Measurements from ENCODE around the gene LPCAT2.

- TF ChIP-seq POLR2AphosphoS5 (IDR thresholded peaks at IDR 0.05) = no peak
- TF ChIP-seq EZH2 (IDR thresholded peaks at IDR 0.05; ENCODE audit: borderline replicate concordance, insufficient read depth, low read length, poor library complexity, severe bottlenecking) = no peak
- TF ChIP-seq, protein P1, sequence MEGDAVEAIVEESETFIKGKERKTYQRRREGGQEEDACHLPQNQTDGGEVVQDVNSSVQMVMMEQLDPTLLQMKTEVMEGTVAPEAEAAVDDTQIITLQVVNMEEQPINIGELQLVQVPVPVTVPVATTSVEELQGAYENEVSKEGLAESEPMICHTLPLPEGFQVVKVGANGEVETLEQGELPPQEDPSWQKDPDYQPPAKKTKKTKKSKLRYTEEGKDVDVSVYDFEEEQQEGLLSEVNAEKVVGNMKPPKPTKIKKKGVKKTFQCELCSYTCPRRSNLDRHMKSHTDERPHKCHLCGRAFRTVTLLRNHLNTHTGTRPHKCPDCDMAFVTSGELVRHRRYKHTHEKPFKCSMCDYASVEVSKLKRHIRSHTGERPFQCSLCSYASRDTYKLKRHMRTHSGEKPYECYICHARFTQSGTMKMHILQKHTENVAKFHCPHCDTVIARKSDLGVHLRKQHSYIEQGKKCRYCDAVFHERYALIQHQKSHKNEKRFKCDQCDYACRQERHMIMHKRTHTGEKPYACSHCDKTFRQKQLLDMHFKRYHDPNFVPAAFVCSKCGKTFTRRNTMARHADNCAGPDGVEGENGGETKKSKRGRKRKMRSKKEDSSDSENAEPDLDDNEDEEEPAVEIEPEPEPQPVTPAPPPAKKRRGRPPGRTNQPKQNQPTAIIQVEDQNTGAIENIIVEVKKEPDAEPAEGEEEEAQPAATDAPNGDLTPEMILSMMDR (IDR thresholded peaks at IDR 0.05; ENCODE audit: poor library complexity, severe bottlenecking) = no peak
- no peak for TF ChIP-seq MXI1 (conservative IDR thresholded peaks at IDR 0.05; ENCODE audit: poor library complexity, severe bottlenecking)
- no peak for TF ChIP-seq RAD21 (conservative IDR thresholded peaks at IDR 0.05)
- TF ChIP-seq EP300 (conservative IDR thresholded peaks at IDR 0.05; ENCODE audit: poor library complexity, severe bottlenecking) = no peak
- no peak for TF ChIP-seq TAF1 (IDR thresholded peaks at IDR 0.05; ENCODE audit: low read depth)
- no peak for TF ChIP-seq REST (IDR thresholded peaks at IDR 0.05; ENCODE audit: borderline replicate concordance)
These were observed 30.6 kb downstream of the LPCAT2 start for GRCh38 chr16:55539488-55539887.

All from neural cell (in vitro differentiated cells).